NCI-H526 treated with DMSO at 0.1 percent for 48 hours (cell line): ENCODE measurements around the gene SLC2A13.
"Not testable (repeated sequence)": the region's sequence is repeated elsewhere in the genome, so short reads cannot be mapped to it uniquely, and the experiment has no call there.

Experiments used
- DNase-seq: peaks from one replicate; lab custom pipeline; 2025; lab: John Stamatoyannopoulos, UW

SLC2A13 gene

GRCh38 chr12:39866135-39866534 is 239.7 kb downstream of the SLC2A13 start:
- no peak for DNase-seq

GRCh38 chr12:39860695-39861094 is 245.2 kb downstream of the SLC2A13 start:
- DNase-seq: no peak

DNA sequence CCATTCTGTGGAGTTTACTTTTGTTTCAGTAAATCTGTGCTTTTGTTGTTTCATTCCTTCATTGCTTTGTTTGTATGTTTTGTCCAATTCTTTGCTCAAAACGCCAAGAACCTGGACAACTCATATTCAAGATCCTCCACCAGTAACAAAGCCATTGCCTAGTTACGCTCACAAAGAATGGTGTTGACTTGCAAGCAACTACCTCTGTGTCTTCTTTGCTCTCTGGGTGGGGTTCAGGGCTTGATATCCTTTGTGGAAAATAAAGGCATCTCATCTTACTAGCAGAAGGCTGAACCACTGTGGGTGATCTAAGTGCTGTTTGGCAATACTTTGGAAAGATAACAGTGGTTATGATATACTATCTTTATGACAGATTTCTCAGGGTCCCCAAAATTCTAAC is 252.9 kb downstream of the SLC2A13 start:
- DNase-seq: no peak

DNA sequence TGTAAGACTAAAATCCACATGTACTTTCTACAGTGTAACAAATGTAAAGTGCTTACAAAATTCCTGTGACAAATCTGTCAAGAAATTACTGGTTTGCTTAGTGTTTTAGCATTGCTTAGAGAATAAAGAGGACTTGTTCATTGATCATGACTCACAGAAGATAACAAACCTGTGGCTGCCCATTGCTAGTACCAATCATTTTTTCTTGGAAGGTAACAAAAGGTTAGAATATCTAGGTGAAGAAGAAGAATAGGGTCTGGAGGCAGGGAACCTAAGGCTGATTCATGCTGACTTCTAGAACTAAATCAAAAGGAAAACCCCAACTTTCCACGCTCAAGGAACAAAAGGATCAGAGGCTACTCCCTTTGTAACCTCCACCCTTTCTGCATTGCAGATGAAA is 253.5 kb downstream of the SLC2A13 start:
- no peak for DNase-seq

DNA sequence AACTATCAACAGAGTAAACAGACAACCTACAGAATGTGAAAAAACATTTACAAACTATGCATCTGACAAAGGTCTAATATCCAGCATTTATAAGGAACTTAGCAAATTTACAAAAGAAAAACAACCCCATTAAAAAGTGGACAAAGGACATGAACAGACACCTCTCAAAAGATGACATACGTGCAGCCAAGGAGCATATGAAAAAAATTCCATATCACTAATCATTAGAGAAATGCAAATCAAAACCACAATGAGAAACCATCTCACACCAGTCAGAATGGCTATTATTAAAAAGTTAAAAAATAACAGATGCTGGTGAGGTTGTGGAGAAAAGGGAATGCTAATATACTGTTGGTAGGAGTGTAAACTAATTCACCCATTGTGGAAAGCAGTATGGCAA is 257.7 kb downstream of the SLC2A13 start:
- not testable (repeated sequence) for DNase-seq

DNA sequence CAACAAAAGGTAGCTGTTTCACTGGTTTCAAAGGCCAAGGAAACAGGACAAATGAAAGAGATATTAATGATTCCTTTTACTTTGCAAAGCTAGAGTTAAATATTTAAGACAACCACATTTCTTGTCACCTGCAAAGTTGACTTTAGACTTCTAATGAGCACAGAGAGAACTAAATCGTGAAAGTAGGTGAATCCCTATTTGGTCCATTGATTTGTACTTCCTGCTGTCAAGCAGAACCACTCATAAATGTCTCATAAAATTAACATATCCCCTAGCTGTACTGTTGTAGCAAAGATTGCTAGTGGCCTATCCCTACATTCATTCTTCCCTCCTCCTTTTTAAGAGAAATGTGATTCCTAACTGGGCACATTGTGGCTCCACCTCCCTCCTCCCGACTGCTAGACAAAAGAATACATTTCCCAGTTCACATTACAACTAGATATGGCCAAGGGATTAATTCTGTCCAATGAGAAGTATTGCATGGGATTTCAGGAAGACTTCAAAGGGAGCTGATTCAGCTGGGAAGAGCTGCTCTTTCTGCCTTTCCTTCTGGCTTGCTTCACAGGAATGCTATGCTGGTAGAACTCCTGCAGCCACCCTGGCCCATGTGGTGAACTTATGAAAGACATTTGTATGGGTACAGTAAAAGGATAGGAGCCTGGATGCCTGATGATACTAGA is 258.8 kb downstream of the SLC2A13 start:
- no peak for DNase-seq

DNA sequence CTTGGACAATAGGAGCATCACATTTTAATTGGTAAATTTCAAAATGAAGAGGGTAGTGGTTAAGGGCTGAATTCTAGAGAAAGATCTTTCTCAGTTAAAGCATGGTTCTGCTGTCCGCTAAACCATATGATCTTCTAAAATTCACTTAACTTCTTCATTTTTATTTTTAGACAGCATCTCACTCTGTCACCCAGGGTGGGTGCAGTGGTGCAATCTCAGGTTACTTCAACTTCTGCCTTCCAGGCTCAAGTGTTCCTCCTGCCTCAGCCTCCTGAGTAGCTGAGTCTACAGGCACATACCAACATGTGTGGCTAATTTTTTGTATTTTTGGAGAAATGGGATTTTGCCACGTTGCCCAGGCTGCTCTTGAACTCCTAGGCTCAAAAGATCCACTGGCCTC is 259.6 kb downstream of the SLC2A13 start:
- no peak for DNase-seq

- DNase-seq: no peak
Observed at GRCh38 chr12:39840422-39840821, 265.5 kb downstream of the SLC2A13 start.

DNA sequence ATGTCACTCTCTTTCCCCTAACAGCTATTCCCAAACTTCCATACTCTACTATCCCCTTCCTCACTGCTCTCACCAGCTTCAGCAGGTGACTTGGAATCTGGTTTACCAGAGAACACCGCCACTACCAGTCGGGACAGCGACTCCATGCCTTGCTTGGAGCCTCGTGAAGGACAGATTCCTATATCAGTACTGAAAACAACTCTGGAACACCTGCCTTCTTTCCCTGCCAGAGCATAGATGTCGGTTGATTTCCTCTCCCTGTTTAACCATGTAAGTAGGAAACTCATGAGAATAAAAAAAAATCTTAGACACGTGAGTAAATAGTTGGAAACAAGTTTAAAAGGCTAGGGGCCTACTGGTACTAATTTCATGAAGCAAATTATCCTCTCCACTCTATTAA is 266.8 kb downstream of the SLC2A13 start:
- DNase-seq: no peak

- DNase-seq: no peak
Observed at GRCh38 chr12:39835517-39836489, 270.1 kb downstream of the SLC2A13 start.

DNA sequence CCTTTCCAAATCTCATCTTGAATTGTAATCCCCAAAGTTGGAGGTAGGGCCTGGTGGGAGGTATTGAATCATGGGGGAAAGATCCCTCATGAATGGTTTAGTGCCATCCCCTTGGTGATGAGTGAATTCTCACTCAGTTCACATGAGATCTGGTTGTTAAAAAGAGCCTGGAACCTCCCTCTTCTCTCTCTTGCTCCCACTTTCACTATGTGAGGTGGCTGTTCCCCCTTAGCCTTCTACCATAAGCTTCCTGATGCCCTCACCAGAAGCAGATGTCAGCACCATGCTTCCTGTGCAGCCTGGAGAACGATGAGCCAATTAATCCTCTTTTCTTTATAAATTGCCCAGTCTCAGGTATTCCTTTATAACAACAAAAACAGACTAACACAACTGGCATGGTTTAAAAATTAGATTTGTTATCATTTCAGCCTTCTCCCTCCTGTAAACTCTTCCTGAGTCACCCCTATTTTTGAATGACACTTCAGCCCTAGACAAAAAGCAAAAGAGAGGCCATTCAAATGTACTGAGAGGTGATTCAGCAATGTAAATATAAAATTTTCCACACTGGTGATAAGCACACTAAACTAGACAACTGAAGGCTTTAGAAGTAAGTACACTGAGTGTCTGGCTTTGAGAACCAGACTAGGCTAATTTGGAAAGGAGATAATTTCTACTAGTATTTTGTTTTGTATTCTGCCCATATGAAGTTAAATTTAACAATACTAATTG is 274.1 kb downstream of the SLC2A13 start:
- no peak for DNase-seq

- DNase-seq: no peak
Observed at GRCh38 chr12:39830852-39831520, 274.9 kb downstream of the SLC2A13 start.

DNA sequence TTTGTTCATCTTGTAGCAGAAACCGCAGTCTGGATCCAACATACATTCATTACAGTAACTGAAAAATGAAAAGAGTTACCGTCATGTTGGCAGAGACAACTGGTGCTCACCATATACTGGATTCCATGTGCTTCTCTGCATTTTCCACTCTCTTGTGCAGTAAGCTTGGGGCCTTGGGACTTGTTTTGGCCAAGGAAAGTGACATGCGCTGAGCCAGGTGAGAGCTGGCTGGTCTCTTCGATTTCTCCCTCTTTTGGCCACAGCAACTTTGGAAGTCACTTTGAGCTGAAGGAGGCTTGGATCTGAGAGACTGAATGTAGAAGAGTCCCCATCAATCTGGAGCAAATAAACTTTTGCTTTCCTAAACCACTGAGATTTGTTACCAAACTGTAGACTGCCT is 275.7 kb downstream of the SLC2A13 start:
- no peak for DNase-seq

- no peak for DNase-seq
Observed at GRCh38 chr12:39824505-39825212, 281.2 kb downstream of the SLC2A13 start.

DNA sequence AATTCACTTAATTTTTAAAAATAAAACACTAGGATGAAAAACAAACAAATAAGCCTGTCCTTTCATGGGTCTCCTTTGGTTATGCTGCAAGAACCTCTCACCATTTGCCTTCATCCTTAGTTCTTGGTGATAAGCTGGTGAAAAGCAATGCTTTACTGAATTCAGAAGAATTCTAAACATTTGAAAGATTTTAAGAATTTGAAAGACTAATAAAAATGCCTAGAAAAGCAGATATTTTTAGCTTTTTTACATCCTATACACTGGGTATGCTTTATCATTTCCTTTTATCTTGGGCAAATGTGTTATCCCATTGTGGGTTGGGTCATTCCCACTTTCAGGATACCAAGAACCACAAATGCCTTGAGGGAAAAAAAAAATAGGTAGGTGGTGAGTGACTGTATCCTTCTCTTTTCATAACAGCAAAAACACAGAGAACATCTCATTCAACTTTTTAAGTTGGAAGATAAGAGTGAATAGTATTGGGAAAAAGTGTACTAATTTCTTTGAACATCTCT is 289.2 kb downstream of the SLC2A13 start:
- DNase-seq: no peak

DNA sequence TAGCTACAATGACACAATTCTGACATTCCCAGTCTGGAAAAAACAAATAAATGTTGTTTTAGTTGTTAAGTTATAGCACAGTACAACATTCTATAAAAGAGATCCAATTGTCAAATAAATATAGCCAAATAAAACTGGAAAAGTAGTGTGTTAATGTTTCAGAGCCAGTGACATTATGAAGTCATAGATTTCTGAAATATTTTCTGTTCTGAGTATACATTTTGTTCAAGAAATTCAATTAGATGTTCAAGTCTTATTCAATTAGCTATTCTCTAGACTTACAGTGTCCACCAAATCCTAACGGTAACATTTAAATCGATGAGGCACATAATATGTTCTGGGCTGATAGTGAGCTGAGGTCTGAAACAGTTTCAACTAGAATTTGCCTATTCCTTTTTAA is 290.1 kb downstream of the SLC2A13 start:
- DNase-seq: no peak

DNA sequence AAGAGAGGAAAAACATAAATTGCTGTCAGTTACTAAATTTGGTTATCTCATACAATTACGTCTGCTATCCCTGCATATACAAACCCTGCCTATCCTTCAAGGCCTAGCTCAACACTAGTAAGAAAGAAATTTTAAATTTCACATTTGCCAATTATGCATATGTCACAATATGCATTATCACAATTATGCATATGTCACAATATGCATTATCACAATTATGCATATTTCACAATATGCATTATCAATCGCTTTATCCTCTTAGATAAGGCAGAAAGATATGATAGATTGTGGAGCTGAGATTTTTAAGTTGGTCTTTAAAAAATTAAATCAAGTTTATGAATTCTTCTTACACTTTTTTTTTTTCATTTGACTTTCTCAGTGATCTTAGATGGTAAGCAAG is 291.3 kb downstream of the SLC2A13 start:
- DNase-seq: no peak

DNA sequence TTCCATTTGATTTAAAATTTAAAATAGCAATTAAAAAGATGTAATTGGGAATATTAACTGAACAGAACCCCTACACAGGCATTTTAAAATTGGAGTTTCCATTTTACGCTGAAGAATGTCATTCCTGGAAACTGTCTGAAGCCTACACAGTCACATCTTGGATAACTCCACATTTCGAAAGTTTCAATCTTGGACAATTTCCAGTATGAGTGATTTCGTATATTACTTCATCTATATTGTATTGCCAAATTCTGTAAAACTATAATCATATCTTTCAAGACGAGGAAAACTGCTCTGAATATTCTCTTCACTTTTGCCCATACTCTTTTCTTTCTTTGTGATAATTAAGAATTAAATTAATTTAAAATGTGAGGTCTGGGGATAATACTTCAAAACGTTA is 292.1 kb downstream of the SLC2A13 start:
- DNase-seq: no peak

GRCh38 chr12:39812456-39812855 is 293.4 kb downstream of the SLC2A13 start:
- not testable (repeated sequence) for DNase-seq

- DNase-seq: no peak
Observed at GRCh38 chr12:39807043-39807442, 298.8 kb downstream of the SLC2A13 start.

- DNase-seq: no peak
Observed at GRCh38 chr12:39805651-39806050, 300.2 kb downstream of the SLC2A13 start.
